H4 (cell line): Measurements from ENCODE around the gene PATL2. TPM values are rescaled to one million over a fixed set of nuclear protein-coding genes. Genes with fewer than 3 reads are reported as not detected.
"Not testable (repeated sequence)": the region's sequence is repeated elsewhere in the genome, so short reads cannot be mapped to it uniquely, and the experiment has no call there.

Source experiments
- DNase-seq: peaks from one replicate; pipeline ENCODE4 v3.0.0-alpha.2; 2015; ENCODE audit warnings: low spot score
- total RNA-seq: library from RNA; depleted of rRNA; stranded (reverse); fragments of >200 nt; shearing (Covaris generic); gene quantifications from 2 replicates; pipeline ENCODE4 v1.2.3, GENCODE V29; 2014; rRNA removed

The PATL2 gene
- total RNA-seq, 1 experiment from 2014 or later: 0.77 TPM

DNA sequence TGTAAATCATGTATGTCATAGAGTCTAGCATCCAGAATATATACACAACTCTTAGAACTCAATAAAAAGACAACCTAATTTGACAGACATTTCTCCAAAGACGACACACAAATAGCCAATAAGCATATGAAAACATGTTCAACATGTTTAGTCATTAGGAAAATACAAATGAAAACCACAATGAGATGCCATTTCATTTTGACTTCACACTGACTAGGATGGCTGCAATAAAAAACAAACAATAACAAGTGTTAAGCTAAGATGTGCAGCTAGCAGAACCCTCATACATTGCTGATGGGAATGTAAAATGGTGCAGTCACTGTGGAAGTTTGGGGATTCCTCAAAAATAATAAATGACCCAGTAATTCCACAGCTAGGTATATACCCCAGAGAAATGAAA is 64.1 kb downstream of the PATL2 start:
- no peak for DNase-seq

DNA sequence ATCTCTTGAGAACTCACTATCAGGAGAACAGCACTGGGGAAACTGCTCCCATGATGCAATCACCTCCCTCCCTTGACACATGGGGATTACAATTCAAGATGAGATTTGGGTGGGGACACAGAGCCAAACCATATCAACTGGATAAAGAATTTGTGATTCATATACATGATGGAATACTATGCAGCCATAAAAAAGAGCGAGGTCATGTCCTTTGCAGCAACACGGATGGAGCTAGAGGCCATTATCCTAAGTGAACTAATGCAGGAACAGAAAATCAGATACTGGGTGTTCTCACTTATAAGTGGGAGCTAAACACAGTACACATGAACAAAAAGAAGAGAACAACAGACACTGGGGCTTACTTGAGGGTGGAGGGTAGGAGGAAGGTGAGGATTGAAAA is 64.7 kb downstream of the PATL2 start:
- DNase-seq: no peak

DNA sequence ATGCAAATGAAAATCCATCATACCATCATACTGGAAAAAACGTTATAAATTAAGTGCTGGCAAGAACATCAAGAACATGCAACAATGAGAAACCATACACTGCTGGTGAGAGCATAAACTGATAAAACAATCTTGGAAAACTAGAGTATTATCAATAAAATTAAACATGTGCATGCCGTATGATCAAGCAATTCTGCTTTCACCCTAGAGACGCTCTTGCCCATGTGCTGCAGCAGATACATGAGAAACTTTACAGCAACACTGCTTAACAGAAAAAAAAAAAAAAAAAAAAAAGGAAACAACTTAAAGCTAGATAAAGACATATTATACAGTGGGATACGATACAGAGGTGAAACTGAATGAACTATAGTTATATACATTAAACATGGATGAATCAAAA is 69.5 kb downstream of the PATL2 start:
- no peak for DNase-seq

DNA sequence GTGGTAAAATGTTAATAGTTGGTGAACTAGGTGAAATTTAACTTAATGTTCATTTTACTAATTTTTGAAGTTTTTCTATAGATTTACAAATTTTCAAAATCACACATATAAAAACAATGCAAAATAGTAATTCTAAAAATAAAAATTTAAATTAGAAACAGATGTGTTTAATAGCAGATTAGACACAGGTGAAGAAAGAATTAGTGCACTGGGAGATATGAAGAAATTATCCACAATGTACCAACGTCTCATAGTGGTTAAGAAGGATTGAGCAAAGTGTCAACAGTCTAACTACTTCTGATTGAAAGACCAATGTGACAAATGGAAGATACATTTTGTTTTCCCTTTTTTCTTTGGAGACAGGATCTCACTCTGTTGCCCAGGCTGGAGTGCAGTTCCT is 74.1 kb downstream of the PATL2 start:
- DNase-seq: no peak

DNA sequence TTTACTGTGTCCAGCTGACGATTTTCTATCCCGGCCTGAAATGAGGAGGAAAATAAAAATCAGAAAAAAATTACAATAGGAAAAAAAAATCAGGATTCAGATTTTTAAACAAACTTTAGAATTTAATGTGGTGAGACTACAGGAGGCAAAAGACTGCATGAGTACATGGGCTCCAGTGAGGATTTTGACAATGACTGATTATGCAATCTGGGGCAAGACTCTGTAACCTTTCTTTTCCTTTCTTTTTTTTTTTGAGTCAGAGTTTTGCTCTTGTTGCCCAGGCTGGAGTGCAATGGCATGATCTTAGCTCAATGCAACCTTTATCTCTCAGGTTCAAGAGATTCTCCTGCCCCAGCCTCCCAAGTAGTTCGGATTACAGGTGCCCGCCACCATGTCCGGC is 77.5 kb downstream of the PATL2 start:
- no peak for DNase-seq

DNA sequence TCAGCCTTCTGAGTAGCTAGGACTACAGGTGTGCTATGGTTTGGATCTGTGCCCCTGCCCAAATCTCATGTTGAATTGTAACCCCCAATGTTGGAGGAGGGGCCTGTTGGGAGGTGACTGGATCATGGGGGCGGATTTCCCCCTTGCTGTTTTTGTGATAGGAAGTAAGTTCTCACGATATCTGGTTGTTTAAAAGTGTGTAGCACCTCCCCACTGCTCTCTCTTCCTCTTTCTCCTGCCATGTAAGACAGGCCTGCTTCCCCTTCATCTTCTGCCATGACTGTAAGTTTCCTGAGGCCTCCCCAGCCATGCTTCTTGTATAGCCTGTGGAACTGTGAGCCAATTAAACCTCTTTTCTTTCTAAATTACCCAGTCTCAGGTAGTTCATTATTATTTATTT is 85.8 kb downstream of the PATL2 start:
- not testable (repeated sequence) for DNase-seq

DNA sequence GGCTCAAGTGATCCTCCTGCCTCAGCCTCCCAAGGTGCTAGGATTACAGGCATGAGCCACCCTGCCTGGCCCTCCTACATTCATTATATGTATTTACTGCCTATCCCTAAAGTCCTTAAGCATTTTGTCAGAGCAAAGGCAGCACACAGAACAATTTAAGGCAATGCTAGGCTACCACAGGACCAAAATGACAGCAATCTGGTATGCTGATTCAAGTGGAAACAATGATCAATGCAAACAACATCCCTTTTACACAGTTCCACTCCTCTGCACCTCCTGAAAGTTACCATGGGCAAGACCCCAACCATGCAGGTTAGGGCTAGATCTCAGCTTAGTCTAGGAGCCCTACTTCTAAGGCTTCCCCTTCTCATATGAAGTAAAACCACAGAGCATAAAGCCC is 87.9 kb downstream of the PATL2 start:
- DNase-seq: no peak

DNA sequence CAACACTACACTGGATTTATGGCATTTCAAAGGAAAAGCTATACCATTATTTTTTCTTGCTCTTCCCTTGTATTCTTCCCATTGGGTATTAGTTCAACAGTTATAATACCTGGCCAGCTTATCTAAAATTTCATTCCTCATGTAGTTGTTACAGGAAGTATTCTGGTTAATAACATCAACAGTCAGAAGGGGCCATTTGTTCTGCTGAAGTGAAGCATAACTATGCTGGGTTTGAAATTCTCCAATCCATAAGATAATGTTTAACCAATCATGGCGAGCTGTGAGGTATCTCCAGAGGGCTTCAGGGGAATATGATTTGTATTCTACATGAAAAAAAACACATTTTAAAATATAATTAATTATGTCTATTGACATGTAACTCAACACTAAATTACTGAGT is 91.0 kb downstream of the PATL2 start:
- no peak for DNase-seq

DNA sequence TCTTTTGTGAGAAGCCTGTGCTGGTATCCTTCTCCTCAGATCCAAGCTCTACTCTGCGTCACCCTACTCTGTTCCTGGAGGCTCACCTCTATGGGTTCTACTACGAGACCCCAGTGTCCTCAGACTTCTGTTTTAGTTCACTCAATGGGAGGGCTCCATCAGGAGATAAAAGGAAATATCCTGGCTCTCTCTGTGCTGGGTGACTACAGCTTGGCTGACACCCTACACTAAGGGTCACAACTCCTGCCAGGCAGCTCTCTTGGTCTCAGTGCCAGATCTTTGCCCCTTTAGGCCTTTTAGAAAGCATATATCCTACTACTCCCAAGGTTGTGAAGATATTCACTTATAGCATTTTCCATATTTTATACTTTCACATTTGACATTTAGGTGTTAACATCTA is 94.1 kb downstream of the PATL2 start:
- DNase-seq: no peak

Other genes starting within 250 kb of the PATL2 start
- 39.1 and 40.0 TPM in 2 replicates for gene EIF3J, start 174.2 kb downstream of the PATL2 start, total RNA-seq
- 21.6 and 30.1 TPM in 2 replicates for gene SPG11, start 47.7 kb downstream of the PATL2 start, total RNA-seq
- gene B2M, start 194 bp upstream of the PATL2 start, total RNA-seq: 5,194 and 5,459 TPM in 2 replicates
- gene TRIM69, start 25.2 kb upstream of the PATL2 start, total RNA-seq: 21.0 and 24.7 TPM in 2 replicates
- not detected in 2 replicates for gene TERB2, start 245.4 kb upstream of the PATL2 start, total RNA-seq